Hematopoietic multipotent progenitor cell treated with erythropoietin and hydrocortisone succinate and interleukin-3 and kit ligand, for 15 days (in vitro differentiated cells): Measurements from ENCODE around the gene TOPBP1.
A peak's percentile ranks its signal among the peaks of the same experiment; 100 is the strongest.

Source experiments
- DNase-seq: peaks from one replicate; pipeline ENCODE4 v3.0.0-alpha.2; 2015; ENCODE audit warnings: low spot score

Gene TOPBP1

GRCh38 chr3:133607816-133608215 is 53.9 kb downstream of the TOPBP1 start:
- DNase-seq: no peak

- no peak for DNase-seq
These were observed 54.8 kb downstream of the TOPBP1 start for GRCh38 chr3:133606902-133607301.

GRCh38 chr3:133606342-133606741 is 55.4 kb downstream of the TOPBP1 start:
- DNase-seq: no peak

DNA sequence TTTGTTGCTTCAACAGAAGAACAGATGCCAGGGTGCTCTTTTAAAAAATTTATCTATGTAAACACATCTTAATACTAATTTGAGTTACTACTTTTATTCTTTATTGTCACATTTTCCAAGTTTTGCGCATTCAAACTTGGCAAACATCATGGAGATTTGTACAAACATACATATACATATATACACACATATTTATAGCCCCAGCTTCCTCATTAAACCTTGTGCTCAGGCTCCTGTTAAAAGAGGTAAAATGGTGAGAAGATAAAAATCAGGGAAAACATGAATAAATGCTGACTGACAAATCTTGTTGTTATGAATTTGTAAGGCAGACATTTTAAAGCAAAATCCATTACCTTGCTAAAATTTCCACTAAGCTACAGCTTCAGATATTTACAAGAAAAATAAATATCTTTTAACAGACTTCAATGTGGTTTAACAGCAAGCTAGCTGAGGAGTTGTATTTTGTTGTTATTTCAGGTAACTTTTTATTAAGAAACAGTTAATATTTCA is 61.1 kb downstream of the TOPBP1 start:
- no peak for DNase-seq

DNA sequence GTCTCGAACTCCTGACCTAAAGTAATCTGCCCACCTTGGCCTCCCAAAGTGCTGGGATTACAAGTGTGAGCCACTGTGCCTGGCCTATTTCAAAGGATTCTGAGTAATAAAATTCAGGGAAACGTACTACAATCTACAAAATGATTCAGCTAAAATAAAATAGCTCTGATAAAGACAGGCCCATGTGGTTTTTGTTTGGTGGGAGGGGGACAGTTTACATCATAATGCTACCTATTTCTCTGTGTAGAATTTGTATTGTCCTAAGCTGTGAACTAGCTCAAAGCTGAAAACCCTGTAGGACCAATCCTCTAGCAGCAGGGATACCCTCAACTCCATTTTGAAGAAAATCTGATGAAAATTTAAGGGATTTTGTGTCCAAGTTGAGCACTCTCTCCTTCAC is 62.5 kb downstream of the TOPBP1 start:
- DNase-seq: no peak

DNA sequence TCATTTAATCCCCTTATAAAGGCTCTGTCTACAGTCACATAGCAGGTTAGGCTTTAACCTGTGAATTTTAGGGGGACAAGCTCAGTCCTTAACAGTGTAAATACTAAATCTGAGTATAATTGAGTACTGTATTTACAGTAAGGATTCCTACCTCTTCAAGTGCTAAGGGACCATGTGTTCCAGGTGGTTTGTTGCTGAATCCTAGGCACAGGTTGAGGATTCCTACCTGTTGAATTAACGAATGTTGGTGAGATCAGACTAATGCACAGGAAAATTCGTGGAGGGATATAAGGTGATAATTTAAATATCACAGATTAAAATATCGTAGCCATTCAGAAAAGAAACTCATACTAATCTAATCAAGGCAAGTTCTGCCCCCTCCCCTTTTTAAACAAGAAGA is 63.3 kb downstream of the TOPBP1 start:
- DNase-seq: no peak

DNA sequence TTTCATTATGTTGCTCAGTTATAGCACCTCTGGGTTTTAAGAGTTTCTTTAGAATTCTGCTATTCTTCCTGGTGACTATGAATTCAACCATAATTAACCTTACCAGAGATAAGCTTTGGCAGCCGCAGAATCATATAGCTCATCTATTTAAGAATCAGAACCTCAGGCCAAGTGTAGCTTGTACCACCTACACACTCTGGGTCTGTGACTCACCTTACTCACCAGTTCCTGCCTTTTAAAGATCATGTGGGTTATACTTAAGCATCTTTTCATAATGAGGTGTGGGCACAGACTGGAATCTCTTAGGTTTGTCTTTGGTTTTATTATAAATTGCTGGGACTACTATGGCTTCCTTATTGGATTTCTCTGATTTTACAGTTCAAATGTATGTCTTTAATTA is 66.4 kb downstream of the TOPBP1 start:
- DNase-seq: no peak

DNA sequence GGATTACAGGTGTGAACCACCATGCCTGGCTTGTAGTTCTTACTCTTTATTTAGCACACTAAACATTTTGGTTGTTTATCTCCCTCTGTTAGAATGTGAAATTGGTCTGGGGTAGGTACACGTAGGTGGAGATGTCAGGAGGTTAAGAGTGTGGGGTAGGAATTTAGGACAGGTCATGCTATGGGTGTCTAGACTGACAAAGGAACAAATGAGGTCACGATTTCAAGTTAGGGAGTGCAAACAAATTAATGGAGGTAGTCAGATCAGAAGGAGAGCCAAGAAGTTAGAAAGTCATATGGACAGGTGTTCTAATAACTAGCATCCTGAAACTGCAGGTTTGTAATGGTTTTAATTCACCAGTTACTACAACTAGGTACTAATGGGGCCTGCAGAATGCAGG is 68.5 kb downstream of the TOPBP1 start:
- no peak for DNase-seq

DNA sequence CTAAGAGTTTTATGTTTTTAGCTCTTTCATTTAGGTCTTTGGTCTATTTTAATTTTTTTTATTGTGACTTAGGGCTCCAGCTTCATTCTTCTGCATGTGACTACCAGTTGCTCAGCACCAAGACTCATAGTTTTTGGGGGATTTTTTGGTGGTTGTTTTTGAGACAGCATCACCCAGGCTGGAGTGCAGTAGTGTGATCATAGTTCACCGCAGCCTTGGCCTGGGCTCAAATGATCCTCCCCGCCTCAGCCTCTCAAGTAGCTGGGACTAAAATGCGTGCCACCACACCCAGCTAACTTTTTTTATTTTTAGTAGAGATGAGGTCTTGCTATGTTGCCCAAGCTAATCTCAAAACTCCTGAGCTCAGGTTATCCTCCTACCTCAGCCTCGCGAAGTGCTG is 68.9 kb downstream of the TOPBP1 start:
- DNase-seq: no peak

DNA sequence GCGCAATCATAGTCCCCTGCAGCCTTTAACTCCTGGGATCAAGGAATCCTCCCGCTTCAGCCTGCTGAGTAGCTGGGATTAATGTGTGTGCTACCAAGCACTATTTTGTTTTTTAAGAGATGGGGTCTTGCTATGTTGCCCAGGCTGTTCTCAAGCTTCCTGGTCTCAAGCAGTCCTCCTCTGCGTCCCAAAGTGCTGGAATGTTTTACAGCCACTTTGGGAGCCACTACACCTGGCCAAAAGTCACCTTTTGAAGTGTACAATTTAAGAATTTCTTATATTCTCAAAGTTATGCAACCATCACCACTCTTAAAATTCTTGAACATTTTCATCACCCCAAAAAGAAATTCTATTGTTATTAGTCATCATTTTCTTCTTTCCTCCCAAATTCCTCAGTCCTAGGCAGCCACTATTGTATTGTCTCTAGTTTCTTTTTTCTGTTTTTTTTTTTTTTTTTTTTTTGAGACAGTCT is 70.4 kb downstream of the TOPBP1 start:
- no peak for DNase-seq

DNA sequence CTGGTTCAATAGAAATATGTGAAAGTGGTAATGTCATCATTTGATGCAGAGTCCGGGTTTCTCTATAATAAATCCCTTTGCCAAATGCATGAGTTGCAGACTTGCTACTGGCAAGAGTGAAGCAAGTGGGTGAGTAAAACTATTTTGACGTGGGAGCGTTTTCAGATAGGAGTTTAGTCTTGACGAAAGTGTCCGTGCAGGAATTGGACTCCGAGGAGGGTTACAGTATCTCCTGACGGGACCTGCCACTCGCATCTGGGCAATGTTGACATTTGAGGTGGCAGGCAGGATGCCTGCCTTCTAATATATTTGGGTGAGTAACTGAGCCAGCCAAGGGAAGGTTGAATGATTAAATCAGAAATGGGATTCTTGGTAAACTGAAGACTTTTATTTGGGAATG is 72.2 kb downstream of the TOPBP1 start:
- DNase-seq: no peak

DNA sequence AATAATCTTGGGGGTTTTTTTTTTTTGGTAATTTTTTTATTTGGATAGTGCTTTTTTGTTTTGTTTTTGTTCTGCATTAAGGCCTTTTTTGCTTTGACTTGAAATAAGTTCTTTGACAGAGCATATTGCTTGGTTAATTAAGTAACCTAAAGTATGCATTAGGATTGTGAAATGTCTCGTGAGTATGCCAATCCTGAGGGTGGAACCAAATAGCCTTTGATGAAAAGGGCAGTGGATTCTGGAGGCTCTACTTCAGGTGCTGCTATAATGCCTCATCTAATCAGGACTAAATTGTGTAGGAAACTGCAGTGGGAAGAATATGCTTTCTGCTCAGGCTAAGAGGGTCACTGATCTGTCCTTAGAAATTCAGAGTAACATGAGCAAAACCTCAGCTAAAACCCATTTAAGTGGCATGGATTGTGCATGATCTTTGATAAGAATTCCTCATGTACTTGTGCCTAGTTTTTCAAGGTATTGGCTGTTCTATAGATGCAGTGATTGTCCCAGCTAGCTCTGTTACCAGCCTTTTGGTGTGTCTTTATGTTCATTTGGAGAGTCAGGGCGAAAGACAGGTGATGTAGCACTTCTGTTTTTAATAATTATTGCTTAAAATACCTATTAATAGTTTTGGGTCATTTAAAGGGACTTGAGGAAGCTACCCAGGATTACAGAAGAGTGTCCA is 72.8 kb downstream of the TOPBP1 start:
- no peak for DNase-seq

GRCh38 chr3:133588035-133588434 is 73.7 kb downstream of the TOPBP1 start:
- DNase-seq: no peak

GRCh38 chr3:133583396-133583795 is 78.3 kb downstream of the TOPBP1 start:
- no peak for DNase-seq

DNA sequence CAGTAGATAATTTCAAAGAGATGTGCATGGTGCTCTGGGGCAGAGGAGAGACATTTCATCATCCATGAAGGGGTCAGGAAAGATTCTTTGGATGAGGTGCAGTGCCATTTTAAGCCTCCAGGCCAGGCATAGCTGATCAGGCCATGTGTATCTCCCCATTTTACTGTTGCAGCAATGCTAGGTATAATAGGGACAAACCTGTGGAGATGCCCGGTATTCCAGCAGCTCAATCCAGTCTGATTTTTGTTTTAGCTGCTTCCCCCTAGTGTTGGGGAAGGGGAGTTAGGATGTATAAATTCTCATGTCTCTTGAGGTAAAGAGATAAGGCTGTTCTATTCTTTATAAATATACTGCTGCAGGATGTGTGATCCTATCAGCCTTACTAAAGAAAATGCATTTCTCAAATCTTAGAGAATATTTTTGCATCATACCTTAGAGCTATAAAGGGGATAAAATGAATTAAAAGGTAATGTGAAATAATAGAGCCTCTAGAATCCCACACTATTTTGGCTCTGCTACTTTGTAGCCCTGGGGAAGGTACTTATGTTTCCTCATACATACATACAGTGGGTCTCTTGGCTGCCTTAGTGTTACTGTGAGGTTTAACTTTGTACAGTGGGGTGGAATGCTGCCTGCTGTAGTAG is 83.1 kb downstream of the TOPBP1 start:
- peak; percentile 21 for DNase-seq

DNA sequence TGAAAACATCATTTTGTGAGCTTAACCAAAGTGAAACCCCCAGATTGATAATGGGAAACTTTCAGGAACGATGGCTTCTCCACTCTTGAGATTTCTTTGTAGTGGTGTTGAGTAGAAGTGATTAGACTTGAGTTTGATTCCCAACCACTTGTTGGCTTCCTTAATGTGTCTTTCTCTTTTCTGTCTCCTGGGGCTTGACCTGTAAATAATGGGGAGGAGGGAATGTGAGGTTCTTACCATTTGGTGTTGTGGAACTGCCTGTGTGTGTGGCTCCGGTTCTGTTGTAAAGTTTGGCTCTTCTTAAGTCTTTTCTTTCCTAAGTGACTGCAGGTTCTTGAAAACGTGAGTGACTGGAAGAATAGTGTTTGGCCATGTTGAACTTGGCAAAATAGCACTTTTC is 85.6 kb downstream of the TOPBP1 start:
- DNase-seq: no peak

DNA sequence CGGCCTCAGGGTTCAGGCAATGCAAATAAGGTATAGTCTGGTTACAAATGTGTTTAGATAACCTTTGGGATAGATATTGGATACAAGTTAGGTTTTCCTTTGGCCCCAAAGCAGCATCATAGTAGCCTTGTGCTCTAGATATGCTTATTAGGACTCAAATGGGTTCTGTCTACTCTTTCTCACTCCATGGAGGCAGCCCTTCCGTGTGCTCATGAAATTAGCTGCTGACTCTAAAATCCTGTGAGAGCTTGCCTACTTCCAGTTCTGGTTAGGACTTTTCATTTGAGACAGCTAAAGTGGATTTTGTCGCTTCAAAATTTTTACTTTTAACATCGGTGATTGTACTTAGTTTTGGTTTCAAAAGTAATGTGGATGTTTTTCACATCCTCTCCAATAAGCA is 86.7 kb downstream of the TOPBP1 start:
- peak; percentile 35 for DNase-seq

GRCh38 chr3:133574260-133574881 is 87.4 kb downstream of the TOPBP1 start:
- DNase-seq: peak; percentile 86

DNA sequence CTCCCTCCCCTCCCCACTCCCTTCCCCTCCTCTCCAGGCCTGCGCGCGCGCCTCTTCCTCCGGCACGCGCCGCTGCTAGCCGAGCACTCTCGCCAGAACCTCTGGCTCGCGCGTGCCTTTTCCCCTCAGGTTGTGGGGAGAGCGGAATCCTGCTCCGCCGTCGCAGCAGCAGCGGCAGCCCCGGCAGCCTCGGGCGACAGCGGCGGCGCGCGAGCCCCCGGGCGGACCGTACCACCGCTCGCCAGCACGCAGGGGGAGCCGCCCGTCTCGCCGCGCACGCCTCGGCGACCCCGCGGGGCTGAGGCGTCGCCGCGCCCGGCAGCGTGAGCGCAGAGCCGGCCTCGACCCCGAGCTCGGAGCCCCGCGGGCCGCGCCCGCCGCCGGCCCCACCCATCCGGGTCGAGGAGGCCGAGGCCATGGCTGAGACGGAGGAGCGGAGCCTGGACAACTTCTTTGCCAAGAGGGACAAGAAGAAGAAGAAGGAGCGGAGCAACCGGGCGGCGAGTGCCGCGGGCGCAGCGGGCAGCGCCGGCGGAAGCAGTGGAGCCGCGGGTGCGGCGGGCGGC is 88.0 kb downstream of the TOPBP1 start, which contains the start of gene CDV3:
Gene CDV3, plus strand, starts transcription at position 58 of the 566 bp plus-strand sequence. Its CDS starts 359 bp downstream, at position 417.
- DNase-seq: no peak

GRCh38 chr3:133573054-133573628 is 88.6 kb downstream of the TOPBP1 start:
- peak; percentile 100 for DNase-seq

- peak; percentile 46 for DNase-seq
These were observed 89.3 kb downstream of the TOPBP1 start for GRCh38 chr3:133572158-133573053.
